Keratinocyte (primary cell): ENCODE results near the gene WASF2. TPM values are rescaled to one million over a fixed set of nuclear protein-coding genes. Genes with fewer than 3 reads are reported as not detected.

Experiments used
- DNase-seq: peaks from one replicate; pipeline ENCODE4 v3.0.0-alpha.2; 2011; ENCODE audit warnings: low read depth, missing footprints, low spot score
- FAIRE-seq: peaks from 2 replicates; lab custom pipeline; 2011; peaks lifted over from hg19 to GRCh38; lab: Jason Lieb, UNC
- H2AFZ ChIP-seq: 2 replicates; pipeline ENCODE4 v1.6.0; 2012; ENCODE audit warnings: low read length, control low read depth, inconsistent platforms; ENCODE audit not compliant: control insufficient read depth
- H3K27ac ChIP-seq: 2 replicates; pipeline ENCODE4 v1.5.1; 2011; ENCODE audit warnings: low read length; ENCODE audit not compliant: control insufficient read depth, insufficient read depth
- H3K27me3 ChIP-seq: 3 replicates; pipeline ENCODE4 v1.6.0; 2011; ENCODE audit warnings: low read length; ENCODE audit not compliant: control insufficient read depth, insufficient read depth; ENCODE audit errors: extremely low read depth
- H3K36me3 ChIP-seq, 2 experiments: 2 replicates in 1 of 2; 3 replicates in 1 of 2; pipeline ENCODE4 v1.5.1; 2011; ENCODE audit warnings: low read length in 2 of 2, mild to moderate bottlenecking in 1 of 2; ENCODE audit not compliant: control insufficient read depth in 2 of 2, insufficient read depth in 2 of 2; ENCODE audit errors: extremely low read depth in 1 of 2
- H3K4me1 ChIP-seq: 3 replicates; pipeline ENCODE4 v1.5.1; 2011; ENCODE audit warnings: low read length; ENCODE audit not compliant: control insufficient read depth, insufficient read depth; ENCODE audit errors: extremely low read depth
- H3K4me2 ChIP-seq: 3 replicates; pipeline ENCODE4 v1.6.0; 2011; ENCODE audit warnings: low read depth, low read length; ENCODE audit not compliant: control insufficient read depth, insufficient read depth; ENCODE audit errors: extremely low read depth
- H3K4me3 ChIP-seq, 3 experiments: fragments of 200-600 bp in 1 of 3; sonication (generic) in 1 of 3; 2 replicates in 2 of 3; 3 replicates in 1 of 3; pipeline ENCODE4 v1.5.1; 2011 to 2016; ENCODE audit warnings: low read length in 3 of 3, mild to moderate bottlenecking in 3 of 3, control low read depth in 2 of 3, inconsistent platforms in 1 of 3, low read depth in 1 of 3, mixed read lengths in 1 of 3, mixed run types in 1 of 3, moderate library complexity in 1 of 3; ENCODE audit not compliant: control insufficient read depth in 2 of 3, insufficient read depth in 2 of 3; ENCODE audit errors: extremely low read depth in 1 of 3
- H3K79me2 ChIP-seq: 2 replicates; pipeline ENCODE4 v1.6.0; 2012; ENCODE audit warnings: low read length; ENCODE audit not compliant: control insufficient read depth, insufficient read depth
- H3K9ac ChIP-seq: 3 replicates; pipeline ENCODE4 v1.6.0; 2011; ENCODE audit warnings: low read length; ENCODE audit not compliant: control insufficient read depth, insufficient read depth; ENCODE audit errors: extremely low read depth
- H3K9me1 ChIP-seq: 3 replicates; pipeline ENCODE4 v1.6.0; 2011; ENCODE audit warnings: low read length; ENCODE audit not compliant: control insufficient read depth, insufficient read depth; ENCODE audit errors: extremely low read depth
- H3K9me3 ChIP-seq: 2 replicates; pipeline ENCODE4 v1.5.1; 2012; ENCODE audit warnings: low read depth, low read length; ENCODE audit not compliant: control insufficient read depth
- H4K20me1 ChIP-seq: 3 replicates; pipeline ENCODE4 v1.6.0; 2011; ENCODE audit warnings: low read length; ENCODE audit not compliant: control insufficient read depth, insufficient read depth; ENCODE audit errors: extremely low read depth
- EZH2 ChIP-seq: IDR thresholded peaks from one replicate; pipeline ENCODE4 v1.6.1; 2012; ENCODE audit warnings: inconsistent platforms, mild to moderate bottlenecking, low read length, moderate library complexity
- dilution Hi-C: fragments of 300-500 bp; cut with MboI; formaldehyde crosslinking; loops from one replicate; pipeline ENCODE4 v1.7.0; 2020; ENCODE audit warnings: low sequenced_read_pairs; ENCODE audit not compliant: extremely low pct_ligation_motif_present
- polyA plus RNA-seq, 5 experiments: library from polyadenylated mRNA; depleted of rRNA in 3 of 5; stranded (reverse) in 3 of 5; stranded (forward) in 1 of 5; unstranded in 1 of 5; fragments of >200 nt; gene quantifications; 1 replicate in 1 of 5; 2 replicates in 3 of 5; 3 replicates in 1 of 5; pipeline versions ENCODE4 v1.2.1 to v1.2.3, GENCODE V29; 2011 to 2012; ENCODE audit warnings: missing spikeins in 2 of 5, low read depth in 1 of 5, low replicate concordance in 1 of 5
- TF ChIP-seq, protein P1 (sequence below), 3 experiments: IDR thresholded peaks in 1 of 3; conservative IDR thresholded peaks in 1 of 3; optimal IDR thresholded peaks in 1 of 3; 2 replicates in 2 of 3; 3 replicates in 1 of 3; pipeline versions ENCODE3 to v1.5.1; 2011; ENCODE audit warnings: low read length in 3 of 3, mild to moderate bottlenecking in 3 of 3, moderate library complexity in 2 of 3, control low read depth in 1 of 3, inconsistent platforms in 1 of 3; ENCODE audit not compliant: insufficient read depth in 2 of 3; ENCODE audit errors: extremely low read depth in 1 of 3

WASF2 gene
- polyA plus RNA-seq, 1 donor (not counting 4 experiments of a cell fraction or from before 2014, with no cell fraction given) = 42.9 TPM

DNA sequence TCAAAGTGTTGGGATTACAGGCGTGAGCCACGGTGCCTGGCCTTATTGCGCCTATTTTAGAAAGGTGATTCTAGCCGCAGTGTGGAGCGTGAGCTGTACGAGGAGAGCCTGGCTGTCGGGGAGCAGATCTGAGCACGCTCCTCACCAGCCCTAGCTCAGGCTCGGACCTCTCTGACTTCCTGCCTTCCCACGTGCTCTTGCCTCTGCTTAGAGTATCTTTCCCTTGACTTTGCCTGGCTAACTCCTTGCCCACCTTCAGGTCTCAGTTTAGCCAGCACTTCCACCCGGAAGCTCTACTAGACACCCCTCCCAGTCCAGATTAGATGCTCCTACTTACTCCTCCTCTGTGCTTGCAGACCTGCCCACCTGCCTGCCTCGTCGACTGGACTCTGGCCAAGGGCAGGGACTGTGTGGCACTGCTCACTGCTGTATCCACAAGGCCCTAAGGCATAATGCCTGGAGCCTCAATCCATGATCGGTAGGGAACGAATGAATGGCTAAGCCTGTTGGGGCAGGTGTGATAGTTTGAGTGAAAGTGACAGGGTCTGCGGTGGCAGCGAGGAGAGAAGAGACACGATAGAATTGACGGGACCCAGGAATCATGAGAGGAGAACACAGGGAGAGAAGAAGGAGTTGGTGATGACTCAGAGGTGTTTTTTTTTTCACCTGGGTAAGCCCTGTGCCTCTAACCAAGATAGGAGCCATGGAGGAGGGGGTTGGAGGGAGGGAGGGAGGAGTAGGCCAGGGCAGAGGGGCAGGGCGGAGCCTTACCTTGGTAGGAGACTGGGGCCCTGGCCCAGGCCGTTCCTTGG, 28.1 kb upstream of the WASF2 start:
- Histone ChIP-seq H3K4me3 (no peak overlapping the region), H3K36me3 (no peaks in the 10 kb centered on the region), H3K27ac (peak overlapping the region; percentile 70), H2AFZ (peak overlapping the region; percentile 63), H3K9me1 (peaks cover 2% of the 10 kb centered on the region), H4K20me1 (no peaks in the 10 kb centered on the region), H3K4me1 (peaks cover 50% of the 10 kb centered on the region), H3K9me3 (no peaks in the 10 kb centered on the region), H3K4me2 (peak overlapping the region; percentile 55), H3K27me3 (no peaks in the 10 kb centered on the region), H3K79me2 (no peaks in the 10 kb centered on the region), H3K9ac (peak overlapping the region; percentile 51)
- DNase-seq (no peak), FAIRE-seq (peak; percentile 84)
- dilution Hi-C loops = no loop called here
- TF ChIP-seq, protein P1, sequence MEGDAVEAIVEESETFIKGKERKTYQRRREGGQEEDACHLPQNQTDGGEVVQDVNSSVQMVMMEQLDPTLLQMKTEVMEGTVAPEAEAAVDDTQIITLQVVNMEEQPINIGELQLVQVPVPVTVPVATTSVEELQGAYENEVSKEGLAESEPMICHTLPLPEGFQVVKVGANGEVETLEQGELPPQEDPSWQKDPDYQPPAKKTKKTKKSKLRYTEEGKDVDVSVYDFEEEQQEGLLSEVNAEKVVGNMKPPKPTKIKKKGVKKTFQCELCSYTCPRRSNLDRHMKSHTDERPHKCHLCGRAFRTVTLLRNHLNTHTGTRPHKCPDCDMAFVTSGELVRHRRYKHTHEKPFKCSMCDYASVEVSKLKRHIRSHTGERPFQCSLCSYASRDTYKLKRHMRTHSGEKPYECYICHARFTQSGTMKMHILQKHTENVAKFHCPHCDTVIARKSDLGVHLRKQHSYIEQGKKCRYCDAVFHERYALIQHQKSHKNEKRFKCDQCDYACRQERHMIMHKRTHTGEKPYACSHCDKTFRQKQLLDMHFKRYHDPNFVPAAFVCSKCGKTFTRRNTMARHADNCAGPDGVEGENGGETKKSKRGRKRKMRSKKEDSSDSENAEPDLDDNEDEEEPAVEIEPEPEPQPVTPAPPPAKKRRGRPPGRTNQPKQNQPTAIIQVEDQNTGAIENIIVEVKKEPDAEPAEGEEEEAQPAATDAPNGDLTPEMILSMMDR (optimal IDR thresholded peaks at IDR 0.05 in 1 of 3, IDR thresholded peaks at IDR 0.05 in 1 of 3, conservative IDR thresholded peaks at IDR 0.05 in 1 of 3; ENCODE audit: extremely low read depth in 1 of 3, insufficient read depth in 2 of 3, low read length in 3 of 3) = no peak
- TF ChIP-seq EZH2 = no peak

DNA sequence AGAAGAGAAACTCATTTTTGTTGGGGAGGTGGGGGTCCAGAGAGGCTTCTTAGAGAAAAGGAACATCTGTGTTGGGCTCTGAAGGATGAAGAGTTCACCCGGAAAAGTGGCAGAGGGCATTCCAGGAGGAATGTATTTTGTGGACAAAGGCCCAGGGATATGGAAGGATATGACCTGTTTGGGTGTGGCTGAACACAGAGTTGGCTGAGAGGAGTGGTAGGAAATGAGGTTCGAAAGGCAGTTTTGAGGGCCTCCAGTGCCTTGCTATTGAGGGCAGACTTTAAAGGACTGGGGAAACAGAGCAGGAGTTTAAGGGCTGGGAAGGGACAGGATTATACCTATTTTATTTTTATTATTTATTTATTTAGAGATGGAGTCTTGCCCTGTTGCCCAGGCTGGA, 27.3 kb upstream of the WASF2 start:
- H3K27ac ChIP-seq = peak overlapping the region; percentile 70
- H3K4me2 ChIP-seq = peak overlapping the region; percentile 20

More for the DNA sequence above, 27.3 kb upstream of the WASF2 start:
- Histone ChIP-seq H3K79me2 (no peaks in the 10 kb centered on the region), H3K27me3 (no peaks in the 10 kb centered on the region), H3K9ac (no peak overlapping the region), H3K4me3 (no peak overlapping the region), H3K36me3 (no peaks in the 10 kb centered on the region), H3K9me1 (peaks cover 2% of the 10 kb centered on the region), H2AFZ (no peak overlapping the region), H4K20me1 (no peaks in the 10 kb centered on the region), H3K9me3 (no peaks in the 10 kb centered on the region), H3K4me1 (peaks cover 42% of the 10 kb centered on the region)
- no peak for TF ChIP-seq EZH2
- TF ChIP-seq, protein P1 (optimal IDR thresholded peaks at IDR 0.05 in 1 of 3, IDR thresholded peaks at IDR 0.05 in 1 of 3, conservative IDR thresholded peaks at IDR 0.05 in 1 of 3; ENCODE audit: extremely low read depth in 1 of 3, insufficient read depth in 2 of 3, low read length in 3 of 3) = no peak
- FAIRE-seq = peak; percentile 76
- dilution Hi-C loops = no loop called here
- no peak for DNase-seq
